Psoas muscle (tissue), 8 donors: ENCODE results near the gene GMEB2. TPM values are rescaled to one million over a fixed set of nuclear protein-coding genes. Genes with fewer than 3 reads are reported as not detected.
A peak's percentile ranks its signal among the peaks of the same experiment; 100 is the strongest.
"Not testable (repeated sequence)": the region's sequence is repeated elsewhere in the genome, so short reads cannot be mapped to it uniquely, and the experiment has no call there.

Experiments used
- ATAC-seq, 4 donors: fragments of 200-7000 bp; cut with Tn5 transposase; one replicate each; pipeline ENCODE4 v1.9.1; 2020; ENCODE audit warnings: moderate library complexity in 3 of 4, mild to moderate bottlenecking in 2 of 4
- DNase-seq, 2 donors: peaks; one replicate each; pipeline ENCODE4 v3.0.0-alpha.2; 2020
- H3K27ac ChIP-seq: fragments of 200-600 bp; one replicate; pipeline ENCODE4 v1.8.0; 2022
- H3K27me3 ChIP-seq, 3 donors: fragments of 200-600 bp in 1 of 3; one replicate each; pipeline versions ENCODE4 v1.6.1 to v1.8.0; 2013 to 2022; ENCODE audit warnings: low read length in 2 of 3, mild to moderate bottlenecking in 2 of 3, moderate library complexity in 1 of 3; ENCODE audit not compliant: insufficient read depth in 3 of 3
- H3K36me3 ChIP-seq, 2 donors: fragments of 200-600 bp in 1 of 2; one replicate each; pipeline versions ENCODE4 v1.6.1 to v1.8.0; 2013 to 2022; ENCODE audit warnings: low read depth in 1 of 2, mild to moderate bottlenecking in 1 of 2, moderate library complexity in 1 of 2; ENCODE audit not compliant: insufficient read depth in 1 of 2
- H3K4me1 ChIP-seq: fragments of 200-600 bp; one replicate; pipeline ENCODE4 v1.8.0; 2022
- H3K4me3 ChIP-seq: fragments of 200-600 bp; one replicate; pipeline ENCODE4 v1.8.0; 2022; ENCODE audit warnings: mild to moderate bottlenecking
- H3K9me3 ChIP-seq: fragments of 200-600 bp; one replicate; pipeline ENCODE4 v1.8.0; 2022
- WGBS, 3 donors: extraction: QIAGEN DNeasy Blood & Tissue Kit; methylation state at CpG; one replicate each; pipeline versions ENCODE4 v1.1.6 to v1.1.7; 2013; 5-methylcytosine and 5-hydroxymethylcytosine counted together
- intact Hi-C, 2 donors: fragments of 100-400 bp; cut with DNase I; formaldehyde crosslinking; loops; one replicate each; pipeline versions ENCODE4 v1.11.0 to v1.14.2; 2022
- polyA plus RNA-seq, 3 donors: library from polyadenylated mRNA; stranded (reverse); fragments of 200-250 nt; gene quantifications; one replicate each; pipeline ENCODE4 v1.2.3, GENCODE V29; 2013
- total RNA-seq, 4 donors: library from RNA; stranded (reverse); fragmentation: NEBNext Ultra II Directional in 2 of 4; extraction: Animal tissue kit (Norgen Biotek cat#: 25700) in 2 of 4; gene quantifications; one replicate each; pipeline versions ENCODE4 v1.2.1 to v1.2.4, GENCODE V29; 2021 to 2023
- TF ChIP-seq, protein P1 (sequence below): fragments of 200-600 bp; IDR thresholded peaks from one replicate; pipeline ENCODE4 v1.8.0; 2022; ENCODE audit warnings: antibody characterized with exemption
- donor health status: healthy with polysubstance abuse.
- donor health status: DM: no; HTN: no; CAD: no; lungs with moderate emphysema.
- donor health status: Bipolar disorder and iron deficiency.
- donor health status: healthy.
- donor health status: DM: yes; HTN: yes; CAD: no.
- donor health status: DM: no; HTN: no; CAD: no.
- donor health status: DM: no; HTN: no; CAD: no.
- donor health status: DM: yes; HTN: yes; CAD: no.

Gene GMEB2
- total and polyA plus RNA-seq, 7 donors = 5.4 to 10.1 (median 8.5) TPM

DNA sequence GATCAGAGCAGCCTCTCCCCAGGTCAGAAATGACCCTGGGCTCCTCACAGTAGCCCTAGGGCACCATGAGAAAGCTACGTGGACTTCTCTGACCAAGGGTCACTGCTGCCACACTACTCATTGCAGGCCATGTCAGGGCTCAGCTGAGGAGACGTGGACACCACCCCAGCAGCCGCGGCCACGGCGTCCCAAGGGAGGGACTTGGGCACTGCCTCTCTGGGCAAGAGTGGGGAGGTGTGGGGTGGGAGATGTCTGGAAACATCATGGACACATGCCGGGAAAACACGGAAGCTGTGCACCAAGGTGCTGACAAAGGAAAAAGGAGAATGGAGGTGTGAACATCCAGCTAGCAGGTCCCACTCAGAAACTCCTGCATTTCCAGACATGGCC lies 9.0 kb downstream of the GMEB2 start:
- DNase-seq (no peak), ATAC-seq (no peak)
- no peaks in the 10 kb centered on the region for H3K9me3 ChIP-seq
- intact Hi-C loops = no loop called here
- TF ChIP-seq, protein P1, sequence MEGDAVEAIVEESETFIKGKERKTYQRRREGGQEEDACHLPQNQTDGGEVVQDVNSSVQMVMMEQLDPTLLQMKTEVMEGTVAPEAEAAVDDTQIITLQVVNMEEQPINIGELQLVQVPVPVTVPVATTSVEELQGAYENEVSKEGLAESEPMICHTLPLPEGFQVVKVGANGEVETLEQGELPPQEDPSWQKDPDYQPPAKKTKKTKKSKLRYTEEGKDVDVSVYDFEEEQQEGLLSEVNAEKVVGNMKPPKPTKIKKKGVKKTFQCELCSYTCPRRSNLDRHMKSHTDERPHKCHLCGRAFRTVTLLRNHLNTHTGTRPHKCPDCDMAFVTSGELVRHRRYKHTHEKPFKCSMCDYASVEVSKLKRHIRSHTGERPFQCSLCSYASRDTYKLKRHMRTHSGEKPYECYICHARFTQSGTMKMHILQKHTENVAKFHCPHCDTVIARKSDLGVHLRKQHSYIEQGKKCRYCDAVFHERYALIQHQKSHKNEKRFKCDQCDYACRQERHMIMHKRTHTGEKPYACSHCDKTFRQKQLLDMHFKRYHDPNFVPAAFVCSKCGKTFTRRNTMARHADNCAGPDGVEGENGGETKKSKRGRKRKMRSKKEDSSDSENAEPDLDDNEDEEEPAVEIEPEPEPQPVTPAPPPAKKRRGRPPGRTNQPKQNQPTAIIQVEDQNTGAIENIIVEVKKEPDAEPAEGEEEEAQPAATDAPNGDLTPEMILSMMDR = no peak
- H3K4me3 ChIP-seq = no peak overlapping the region
- H3K27me3 ChIP-seq = no peaks in the 10 kb centered on the region
- H3K36me3 ChIP-seq = peaks cover 2 to 44% of the 10 kb centered on the region in 2 donors
- no peak overlapping the region for H3K27ac ChIP-seq
- no peaks in the 10 kb centered on the region for H3K4me1 ChIP-seq
- 75 to 87% (median 85%) methylated on average over 8 of the region's 8 CpGs for WGBS, 3 donors

DNA sequence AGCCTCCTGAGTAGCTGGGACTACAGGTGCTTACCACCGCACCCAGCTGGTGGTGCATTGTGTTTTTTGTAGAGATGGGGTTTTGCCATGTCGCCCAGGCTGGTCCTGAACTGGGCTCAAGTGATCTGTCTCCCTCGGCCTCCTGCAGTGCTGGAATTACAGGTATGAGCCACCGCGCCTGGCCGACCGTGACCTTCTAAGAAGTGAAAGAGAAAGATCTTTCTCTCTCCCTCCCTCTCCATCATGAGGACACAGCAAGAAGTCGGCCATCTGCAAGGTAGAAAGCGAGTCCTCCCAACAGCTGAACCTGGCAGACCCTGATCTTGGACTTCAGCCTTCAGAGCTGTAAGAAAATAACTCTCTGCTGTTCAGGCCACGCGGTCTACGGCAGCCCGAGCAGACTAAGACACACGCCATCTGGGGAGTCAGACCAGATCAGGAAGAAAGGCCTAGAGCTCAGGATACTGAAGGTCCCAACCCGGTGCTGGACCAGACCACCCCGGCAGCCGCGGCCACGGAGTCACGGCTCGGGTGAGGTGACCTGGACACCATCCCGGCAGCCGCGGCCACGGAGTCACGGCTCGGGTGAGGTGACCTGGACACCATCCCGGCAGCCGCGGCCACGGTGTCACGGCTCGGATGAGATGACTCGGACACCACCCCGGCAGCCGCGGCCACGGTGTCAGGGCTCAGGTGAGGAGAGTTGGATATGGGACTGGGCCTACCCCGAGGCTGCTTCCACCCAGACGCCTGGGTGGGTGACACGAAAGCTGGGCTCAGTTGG lies 9.6 kb downstream of the GMEB2 start:
- Histone ChIP-seq H3K4me3 (no peak overlapping the region), H3K4me1 (no peaks in the 10 kb centered on the region), H3K9me3 (no peaks in the 10 kb centered on the region), H3K27me3 (no peaks in the 10 kb centered on the region), H3K36me3 (peaks cover 2 to 44% of the 10 kb centered on the region in 2 donors), H3K27ac (no peak overlapping the region)
- no peak for DNase-seq
- no peak for ATAC-seq
- TF ChIP-seq, protein P1 = no peak
- WGBS, 3 donors = 91 to 94% (median 93%) methylated on average over 41 of the region's 41 CpGs
- intact Hi-C loops = no loop called here

GRCh38 chr20:63613863-63614594 lies 12.9 kb downstream of the GMEB2 start:
- not testable (repeated sequence) for H3K4me1 ChIP-seq, H3K27ac ChIP-seq, DNase-seq, H3K27me3 ChIP-seq, H3K9me3 ChIP-seq, H3K4me3 ChIP-seq
- TF ChIP-seq, protein P1 = peak; percentile 15
- peak in 1 of 4 donors; percentile 38 for ATAC-seq
- intact Hi-C loops = loop anchor here (2.0 to 5.0 kb wide), 2 partner anchors 75 to 77 kb away; partner anchors contain the start of gene PTK6 (in 1 of the 2)
- WGBS, 3 donors = 81 to 94% (median 83%) methylated on average over 15 to 18 of the region's 18 CpGs
- peaks cover 2 to 39% of the 10 kb centered on the region in 2 donors for H3K36me3 ChIP-seq

- intact Hi-C loops = loop anchor here (2.0 to 5.0 kb wide), 2 partner anchors 74 to 75 kb away; partner anchors contain the start of gene PTK6 (in 1 of the 2)
- no peaks in the 10 kb centered on the region for H3K4me1 ChIP-seq
- no peak overlapping the region for H3K27ac ChIP-seq
- TF ChIP-seq, protein P1 = no peak
- 81 to 83% (median 81%) methylated on average over 20 of the region's 20 CpGs for WGBS, 3 donors
- H3K27me3 ChIP-seq = no peaks in the 10 kb centered on the region
- DNase-seq = no peak
- H3K9me3 ChIP-seq = no peaks in the 10 kb centered on the region
- peak in 1 of 4 donors; percentile 15 for ATAC-seq
- H3K4me3 ChIP-seq = no peak overlapping the region
- peaks cover 0 to 22% of the 10 kb centered on the region in 2 donors for H3K36me3 ChIP-seq
These were observed 14.5 kb downstream of the GMEB2 start for GRCh38 chr20:63612276-63612931.
